HG02938 (cell line): ENCODE results near the gene SCFD2.

Experiments used
- ATAC-seq: cut with Tn5 transposase; IDR thresholded peaks from one replicate; pipeline ENCODE4 v1.9.1; 2021; ENCODE audit warnings: mild to moderate bottlenecking, moderate library complexity; ENCODE audit not compliant: unreplicated experiment

The SCFD2 gene

DNA sequence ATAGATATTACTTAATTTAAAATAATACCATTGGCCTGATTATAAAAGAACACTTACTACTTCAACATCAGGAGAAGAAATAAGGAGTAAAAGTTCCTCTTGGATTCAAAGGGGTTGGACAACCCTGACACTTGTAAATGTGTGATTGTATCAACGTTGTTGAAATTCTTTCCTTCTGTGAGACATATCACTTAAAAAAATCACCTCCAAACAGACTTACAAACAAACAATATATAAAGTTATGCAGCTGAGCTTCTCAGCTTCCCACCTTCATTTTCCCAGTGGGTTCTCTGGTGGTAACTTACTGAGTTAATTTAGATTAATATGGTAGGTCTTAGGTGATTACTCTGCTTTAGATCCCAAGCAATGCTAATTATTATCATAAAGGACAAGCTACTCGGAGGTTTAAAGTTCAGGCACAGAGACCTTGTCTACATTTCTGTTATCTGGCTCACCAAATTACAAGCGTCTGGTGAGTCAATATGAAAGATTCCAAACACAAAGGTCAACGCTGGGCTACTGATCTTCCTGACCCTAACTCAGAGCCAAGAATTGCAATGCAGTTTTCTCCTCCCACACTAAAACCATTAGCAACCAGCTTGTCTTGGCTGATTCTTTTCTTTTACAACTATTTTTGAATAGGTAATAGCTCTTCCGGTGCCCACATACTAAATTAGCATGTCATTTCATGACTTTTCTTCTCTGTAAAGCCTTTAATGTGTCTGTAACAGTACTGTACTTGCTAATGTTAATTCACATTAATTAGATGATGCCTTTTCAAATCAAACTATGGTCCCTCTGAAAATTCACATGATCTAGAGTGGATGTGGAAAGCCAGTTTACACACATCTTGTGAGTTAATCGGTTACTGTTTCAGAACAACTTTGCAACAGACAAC, 346.1 kb downstream of the SCFD2 start:
- no peak for ATAC-seq

- ATAC-seq, result no peak
These were observed 347.4 kb downstream of the SCFD2 start for GRCh38 chr4:53018471-53018870.

DNA sequence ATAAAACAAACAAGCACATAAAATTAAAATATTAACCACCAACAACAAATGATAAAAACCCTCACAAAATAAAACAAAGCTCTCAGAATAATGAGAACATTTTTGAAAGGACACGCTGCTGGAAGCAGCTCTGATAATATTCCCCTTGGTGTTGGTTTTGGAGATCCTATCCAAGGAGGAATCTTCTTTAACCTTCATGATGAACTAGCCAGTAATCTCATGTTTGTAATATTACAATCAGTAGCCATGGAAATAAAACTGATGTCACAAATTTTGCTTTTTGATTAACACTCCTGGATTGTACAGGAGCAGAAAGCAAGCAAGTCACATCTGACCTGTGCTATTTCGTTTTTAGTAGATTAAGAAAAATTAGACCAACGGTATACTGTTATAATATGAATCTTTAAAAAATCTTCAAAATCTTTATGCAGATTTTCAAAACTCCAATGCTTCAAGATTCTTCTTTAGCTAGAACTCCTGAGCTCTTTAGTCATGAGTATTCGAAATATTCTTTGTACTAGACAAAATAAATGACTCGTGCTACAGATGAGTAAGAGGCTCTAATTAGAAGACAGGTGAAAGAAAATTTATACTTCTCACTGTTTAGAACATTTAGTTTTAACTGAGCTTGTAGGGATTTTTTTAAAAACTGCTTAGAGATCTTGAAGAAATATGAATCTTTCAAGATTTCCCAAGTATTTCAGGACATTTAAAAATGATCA, 349.6 kb downstream of the SCFD2 start:
- no peak for ATAC-seq

- no peak for ATAC-seq
These were observed 350.2 kb downstream of the SCFD2 start for GRCh38 chr4:53015681-53016080.

DNA sequence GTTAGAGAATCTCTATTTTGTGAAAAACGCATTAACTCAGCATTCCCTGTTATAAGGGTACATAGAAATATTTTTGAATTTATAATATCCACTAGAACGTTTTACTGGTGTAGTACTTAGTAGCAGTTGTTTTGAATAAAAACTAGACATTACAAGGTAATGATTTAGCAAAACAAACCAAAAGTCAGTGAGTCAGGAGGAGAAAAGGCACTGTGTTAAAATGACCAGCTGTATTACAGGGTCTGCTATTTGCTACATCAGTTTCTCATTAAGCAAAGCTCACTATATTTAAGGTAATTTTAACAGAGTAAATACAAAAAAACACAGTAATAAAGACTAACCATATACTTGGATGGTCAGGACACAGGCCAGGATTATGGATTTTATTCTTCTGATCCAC, 351.0 kb downstream of the SCFD2 start:
- no peak for ATAC-seq

DNA sequence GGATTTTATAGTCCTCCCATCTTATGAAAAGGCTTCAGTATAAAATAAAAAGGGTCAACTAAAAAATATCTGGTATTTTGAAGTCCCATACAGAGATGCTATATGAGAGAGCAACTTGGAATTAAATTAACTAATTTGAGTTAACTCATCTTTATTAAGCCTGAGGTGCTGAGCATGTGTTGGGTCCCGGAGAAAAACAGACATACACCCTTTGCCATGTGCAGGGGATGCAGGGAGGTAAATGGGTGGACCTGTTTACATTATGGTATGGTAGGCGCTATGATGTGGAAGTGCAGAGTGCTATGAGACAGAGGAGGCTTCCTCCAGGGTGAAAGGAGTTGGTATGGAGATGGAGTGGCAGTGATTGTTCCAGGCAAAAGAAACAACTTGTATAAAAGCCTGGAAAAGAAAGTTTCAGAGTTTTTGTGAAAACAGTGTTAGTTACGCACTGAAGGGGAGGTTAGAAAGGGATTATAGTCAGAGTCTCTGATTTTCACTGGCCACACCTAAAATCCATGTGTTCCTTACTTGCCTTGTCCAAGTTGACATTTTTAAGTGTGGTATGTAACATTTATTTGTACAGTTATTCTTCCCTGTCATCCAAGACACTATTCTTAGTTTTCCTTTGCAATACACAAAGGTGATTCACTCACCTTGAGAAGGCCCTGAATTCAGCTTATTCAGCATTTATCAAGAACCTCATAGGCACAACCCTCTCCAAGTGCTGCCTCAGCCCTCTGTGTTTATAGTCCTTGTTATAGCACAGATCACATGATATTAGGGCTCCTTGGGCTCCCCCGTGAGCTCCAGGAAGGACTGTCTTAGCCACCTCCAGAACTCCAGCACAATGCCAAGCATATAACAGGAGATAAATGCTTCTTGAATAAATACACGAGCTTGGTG, 351.7 kb downstream of the SCFD2 start:
- no peak for ATAC-seq

- ATAC-seq, result peak; percentile 71
These were observed 353.1 kb downstream of the SCFD2 start for GRCh38 chr4:53012738-53013137.

GRCh38 chr4:53011259-53011905, 354.5 kb downstream of the SCFD2 start:
- ATAC-seq, result no peak

- no peak for ATAC-seq
These were observed 355.5 kb downstream of the SCFD2 start for GRCh38 chr4:53010318-53010717.

DNA sequence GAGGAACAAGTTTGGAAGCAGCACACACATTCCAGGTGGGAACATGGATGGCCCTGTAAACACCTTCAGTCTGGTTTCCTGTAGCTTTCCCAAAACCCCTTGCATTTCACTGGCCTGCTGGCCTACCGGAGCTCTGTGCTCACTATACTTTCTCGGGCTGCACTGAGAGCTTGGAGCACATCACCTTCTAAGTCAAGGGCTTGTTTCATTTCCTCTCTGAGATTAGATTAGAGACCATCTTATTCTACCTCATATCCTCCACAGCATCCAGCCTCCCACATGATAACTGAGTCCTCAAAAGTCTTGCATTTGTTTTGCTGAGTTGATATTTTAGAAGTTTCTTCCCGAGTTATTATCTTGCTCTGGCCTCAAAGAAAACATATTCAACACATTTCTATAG, 356.0 kb downstream of the SCFD2 start:
- no peak for ATAC-seq

DNA sequence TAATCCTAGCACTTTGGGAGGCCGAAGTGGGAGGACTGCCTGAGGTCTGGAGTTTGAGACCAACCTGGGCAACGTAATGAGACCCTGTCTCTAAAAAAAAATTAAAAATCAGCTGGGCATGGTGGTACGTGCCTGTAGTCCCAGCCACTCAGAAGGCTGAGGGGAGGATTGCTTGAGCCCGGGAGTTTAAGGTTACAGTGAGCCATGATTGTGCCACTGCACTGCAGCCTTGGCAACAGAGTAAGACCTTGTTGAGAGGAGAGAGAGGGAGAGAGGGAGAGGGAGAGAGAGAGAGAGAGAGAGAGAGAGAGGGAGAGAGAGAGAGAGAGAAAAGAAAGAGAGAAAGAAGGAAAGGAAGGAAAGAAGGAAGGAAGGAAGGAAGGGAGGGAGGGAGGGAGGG, 358.8 kb downstream of the SCFD2 start:
- no peak for ATAC-seq

DNA sequence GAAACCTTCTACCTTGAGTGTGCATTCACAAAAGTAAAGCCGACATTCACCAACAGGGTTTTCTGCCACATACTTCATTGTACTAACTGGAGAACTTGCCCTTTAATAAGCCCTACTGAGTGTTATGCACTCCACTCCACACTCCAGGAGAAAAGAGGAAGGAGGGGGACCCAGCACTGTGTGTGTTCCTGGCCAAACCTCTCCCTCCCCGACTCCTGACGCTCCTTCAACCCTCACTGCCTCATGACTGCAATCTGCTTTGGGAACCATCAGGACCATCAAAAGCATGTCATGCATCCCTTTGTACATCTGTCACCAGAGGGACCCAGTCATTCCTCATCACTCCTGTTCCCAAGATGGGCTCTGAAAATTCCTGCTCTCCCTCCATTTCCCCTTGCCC, 360.1 kb downstream of the SCFD2 start:
- ATAC-seq, result no peak

GRCh38 chr4:53005149-53005546, 360.7 kb downstream of the SCFD2 start:
- no peak for ATAC-seq

GRCh38 chr4:53004497-53005148, 361.2 kb downstream of the SCFD2 start:
- no peak for ATAC-seq

- no peak for ATAC-seq
These were observed 361.9 kb downstream of the SCFD2 start for GRCh38 chr4:53003959-53004358.

DNA sequence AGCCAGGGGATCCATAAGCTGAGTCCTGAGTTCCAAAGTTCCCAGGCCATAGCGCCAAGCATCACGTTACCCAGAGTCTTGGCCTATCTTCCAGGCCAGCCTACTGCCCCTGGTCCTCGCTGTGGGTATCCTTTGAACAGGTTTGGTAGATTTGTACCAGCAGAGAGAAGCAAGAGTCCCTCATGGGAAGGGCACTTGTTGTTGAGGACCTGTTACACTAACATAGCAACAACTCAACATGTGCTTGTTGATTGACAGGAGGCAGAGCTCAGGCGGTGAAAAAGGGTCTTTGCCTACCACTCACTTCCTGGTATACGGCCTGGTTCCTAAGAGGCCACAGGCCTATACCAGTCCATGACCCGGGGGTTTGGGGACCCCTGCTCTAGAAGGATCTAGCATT, 365.3 kb downstream of the SCFD2 start:
- no peak for ATAC-seq

- no peak for ATAC-seq
These were observed 366.2 kb downstream of the SCFD2 start for GRCh38 chr4:52999626-53000025.

- no peak for ATAC-seq
These were observed 367.4 kb downstream of the SCFD2 start for GRCh38 chr4:52998413-52998812.

GRCh38 chr4:52997132-52997416, 368.8 kb downstream of the SCFD2 start:
- no peak for ATAC-seq
